Hepatocyte (in vitro differentiated cells): ENCODE results near the gene PAQR5. TPM values are rescaled to one million over a fixed set of nuclear protein-coding genes. Genes with fewer than 3 reads are reported as not detected.
A peak's percentile ranks its signal among the peaks of the same experiment; 100 is the strongest.

ENCODE experiments used
- DNase-seq: peaks from one replicate; pipeline ENCODE4 v3.0.0-alpha.2; 2016; ENCODE audit warnings: low spot score
- H2AFZ ChIP-seq: fragments of 200-600 bp; sonication (generic); 2 replicates; pipeline ENCODE4 v1.6.0; 2016; ENCODE audit warnings: antibody characterized with exemption, mild to moderate bottlenecking
- H3K27ac ChIP-seq: fragments of 200-600 bp; sonication (generic); 2 replicates; pipeline ENCODE4 v1.5.1; 2016; ENCODE audit warnings: mild to moderate bottlenecking
- H3K27me3 ChIP-seq: fragments of 200-600 bp; sonication (generic); 2 replicates; pipeline ENCODE4 v1.6.1; 2016
- H3K36me3 ChIP-seq: fragments of 200-600 bp; sonication (generic); replicated peaks from 2 replicates; pipeline ENCODE4 v1.5.1; 2016; ENCODE audit warnings: low read depth; ENCODE audit not compliant: insufficient read depth
- H3K4me1 ChIP-seq: fragments of 200-600 bp; sonication (generic); 2 replicates; pipeline ENCODE4 v1.5.1; 2016; ENCODE audit warnings: mild to moderate bottlenecking, moderate library complexity; ENCODE audit not compliant: insufficient read depth
- H3K4me2 ChIP-seq: fragments of 200-600 bp; sonication (generic); 2 replicates; pipeline ENCODE4 v1.6.0; 2016
- H3K4me3 ChIP-seq: fragments of 200-600 bp; sonication (generic); 2 replicates; pipeline ENCODE4 v1.5.1; 2016; ENCODE audit warnings: mild to moderate bottlenecking
- H3K79me2 ChIP-seq: fragments of 200-600 bp; sonication (generic); 2 replicates; pipeline ENCODE4 v1.6.0; 2017; ENCODE audit warnings: mild to moderate bottlenecking
- H3K9me2 ChIP-seq: fragments of 200-600 bp; sonication (generic); replicated peaks from 2 replicates; pipeline ENCODE4 v1.6.0; 2017; ENCODE audit warnings: mild to moderate bottlenecking; ENCODE audit not compliant: insufficient read depth
- H3K9me3 ChIP-seq: fragments of 200-600 bp; sonication (generic); 2 replicates; pipeline ENCODE4 v1.5.1; 2016; ENCODE audit warnings: low read depth, mild to moderate bottlenecking
- H4K20me1 ChIP-seq: fragments of 200-600 bp; sonication (generic); 2 replicates; pipeline ENCODE4 v1.6.0; 2016; ENCODE audit warnings: mild to moderate bottlenecking; ENCODE audit not compliant: insufficient read depth, poor library complexity, severe bottlenecking
- CTCF ChIP-seq: fragments of 200-600 bp; sonication (generic); IDR thresholded peaks from 2 replicates; pipeline ENCODE4 v1.5.1; 2016; ENCODE audit warnings: antibody characterized with exemption, mild to moderate bottlenecking; ENCODE audit not compliant: poor library complexity
- EZH2 ChIP-seq: fragments of 200-600 bp; sonication (generic); IDR thresholded peaks from 2 replicates; pipeline ENCODE4 v1.6.1; 2016; ENCODE audit warnings: antibody characterized with exemption, mild to moderate bottlenecking, borderline replicate concordance
- EZH2phosphoT487 ChIP-seq: fragments of 200-600 bp; sonication (generic); IDR thresholded peaks from one replicate; pipeline ENCODE4 v1.6.1; 2018; ENCODE audit warnings: antibody characterized with exemption, mild to moderate bottlenecking, low read depth, moderate library complexity; ENCODE audit not compliant: unreplicated experiment, severe bottlenecking
- WGBS: methylation state at CpG from one replicate; pipeline ENCODE4 v1.1.6; 2016; ENCODE audit warnings: low lambda C conversion rate; ENCODE audit errors: missing lambda C conversion rate; 5-methylcytosine and 5-hydroxymethylcytosine counted together
- polyA plus RNA-seq: library from polyadenylated mRNA; unstranded; fragments of >200 nt; fragmentation: Nextera tagmentation; extraction: Ambion mirVana; gene quantifications from 2 replicates; pipeline ENCODE4 v1.2.1, GENCODE V29; 2016
- total RNA-seq: library from RNA; depleted of rRNA; stranded (reverse); fragments of >200 nt; gene quantifications from 2 replicates; pipeline ENCODE4 v1.2.3, GENCODE V29; 2014

The PAQR5 gene, protein sequence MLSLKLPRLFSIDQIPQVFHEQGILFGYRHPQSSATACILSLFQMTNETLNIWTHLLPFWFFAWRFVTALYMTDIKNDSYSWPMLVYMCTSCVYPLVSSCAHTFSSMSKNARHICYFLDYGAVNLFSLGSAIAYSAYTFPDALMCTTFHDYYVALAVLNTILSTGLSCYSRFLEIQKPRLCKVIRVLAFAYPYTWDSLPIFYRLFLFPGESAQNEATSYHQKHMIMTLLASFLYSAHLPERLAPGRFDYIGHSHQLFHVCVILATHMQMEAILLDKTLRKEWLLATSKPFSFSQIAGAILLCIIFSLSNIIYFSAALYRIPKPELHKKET
- total RNA-seq (2.1 and 2.6 TPM in 2 replicates), polyA plus RNA-seq (2.8 and 4.7 TPM in 2 replicates)

DNA sequence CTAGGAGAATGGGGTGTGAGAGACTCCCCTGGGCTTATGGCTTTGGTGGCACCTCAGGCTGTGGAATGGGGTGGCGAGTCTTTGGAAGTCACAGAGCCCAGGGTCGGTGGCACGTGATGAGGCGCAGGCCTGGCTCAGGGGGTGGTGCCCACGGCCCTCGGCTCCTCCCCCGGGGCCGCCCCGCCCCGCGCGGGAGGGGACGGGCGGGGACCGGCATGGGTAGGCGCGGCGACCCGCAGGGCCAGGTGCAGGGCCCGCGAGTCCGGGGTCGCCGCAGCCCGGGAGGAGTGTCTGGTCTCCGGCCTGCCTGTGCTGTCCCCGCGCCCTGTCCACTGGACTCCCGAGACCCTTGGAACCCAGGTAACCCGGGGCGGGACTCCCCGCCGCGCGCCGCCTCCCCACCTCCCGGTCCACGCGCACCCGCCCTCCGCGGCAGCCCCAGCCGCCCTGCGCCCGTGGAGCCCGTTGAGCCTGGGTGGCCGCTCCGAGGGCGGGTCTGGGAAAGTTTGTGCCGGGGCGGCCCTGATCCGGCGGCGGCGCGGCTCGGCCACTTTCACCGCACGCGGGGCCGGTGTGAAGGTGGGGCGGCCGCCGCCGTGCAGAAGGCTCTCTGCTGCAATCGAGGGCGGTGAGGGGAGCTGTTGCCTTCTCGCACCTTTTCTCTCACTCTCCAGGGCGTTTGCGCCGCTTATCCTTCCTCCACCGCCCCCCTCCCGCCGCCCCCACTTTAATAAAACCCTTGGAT, at the start of gene PAQR5:
Gene PAQR5, plus strand, starts transcription at position 216 of the 745 bp plus-strand sequence. CDS start 61,169 bp downstream, outside the sequence.
- 3% methylated on average over 16 of the region's 74 CpGs for WGBS

DNA sequence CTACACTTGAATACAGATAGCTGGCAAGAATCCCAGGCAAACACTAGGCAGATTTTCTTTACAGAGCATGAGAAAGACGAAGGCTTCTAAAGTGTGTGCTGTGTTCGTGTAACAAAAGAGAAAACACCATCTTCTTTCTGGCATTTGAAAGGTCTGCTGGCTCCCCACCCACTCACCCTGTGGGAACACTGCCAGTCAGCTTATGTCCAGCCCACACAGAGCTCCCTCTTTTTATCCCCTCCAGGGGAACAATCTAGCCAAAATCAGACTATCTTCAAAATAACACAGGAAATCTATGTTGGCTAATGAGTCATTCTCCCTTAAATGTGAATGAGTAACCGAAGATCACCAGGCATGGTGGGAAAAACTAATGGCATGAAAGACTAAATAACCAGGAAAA, 45.6 kb upstream of the PAQR5 start:
- Histone ChIP-seq H3K4me3 (no peak overlapping the region), H3K4me1 (no peaks in the 10 kb centered on the region), H2AFZ (no peak overlapping the region), H3K27me3 (no peaks in the 10 kb centered on the region), H3K36me3 (no peaks in the 10 kb centered on the region), H3K79me2 (no peaks in the 10 kb centered on the region), H3K4me2 (peak overlapping the region; percentile 1), H4K20me1 (no peaks in the 10 kb centered on the region), H3K27ac (no peak overlapping the region), H3K9me3 (no peaks in the 10 kb centered on the region), H3K9me2 (no peaks in the 10 kb centered on the region)
- no peak for TF ChIP-seq EZH2phosphoT487
- no peak for TF ChIP-seq CTCF
- TF ChIP-seq EZH2 = no peak
- 61% methylated on average over 3 of the region's 3 CpGs for WGBS
- DNase-seq = peak; percentile 16

More for the DNA sequence above, at the start of gene PAQR5:
- peak within 1 kb of the TSS; percentile 72 for H3K4me3 ChIP-seq
- no peaks in the 10 kb centered on the region for H3K79me2 ChIP-seq
- DNase-seq = peak; percentile 64
- TF ChIP-seq EZH2 (no peak), EZH2phosphoT487 (no peak), CTCF (no peak)
- H2AFZ ChIP-seq = peak within 1 kb of the TSS; percentile 81
- H3K36me3 ChIP-seq = no peaks in the 10 kb centered on the region
- no peaks in the 10 kb centered on the region for H4K20me1 ChIP-seq
- peak within 1 kb of the TSS; percentile 99 for H3K4me2 ChIP-seq
- H3K9me2 ChIP-seq = no peaks in the 10 kb centered on the region
- peaks cover 4% of the 10 kb centered on the region for H3K4me1 ChIP-seq
- peaks cover 24% of the 10 kb centered on the region for H3K27me3 ChIP-seq
- no peak within 1 kb of the TSS for H3K27ac ChIP-seq
- H3K9me3 ChIP-seq = no peaks in the 10 kb centered on the region

- TF ChIP-seq EZH2phosphoT487 (no peak), EZH2 (no peak), CTCF (peak; percentile 54)
- Histone ChIP-seq H3K27ac (no peak overlapping the region), H3K9me3 (no peaks in the 10 kb centered on the region), H3K9me2 (no peaks in the 10 kb centered on the region), H3K36me3 (no peaks in the 10 kb centered on the region), H3K4me2 (no peak overlapping the region), H3K4me3 (no peak overlapping the region), H3K27me3 (no peaks in the 10 kb centered on the region), H4K20me1 (no peaks in the 10 kb centered on the region), H3K4me1 (no peaks in the 10 kb centered on the region), H2AFZ (no peak overlapping the region), H3K79me2 (no peaks in the 10 kb centered on the region)
- WGBS = 68% methylated on average over 5 of the region's 5 CpGs
- peak; percentile 32 for DNase-seq
These were observed 33.3 kb upstream of the PAQR5 start for GRCh38 chr15:69265347-69265955.
